H1 (cell line): ENCODE measurements around the gene CPZ. TPM values are rescaled to one million over a fixed set of nuclear protein-coding genes. Genes with fewer than 3 reads are reported as not detected.
A peak's percentile ranks its signal among the peaks of the same experiment; 100 is the strongest.

Source experiments
- CTCF ChIA-PET: fragments of 300-600 bp; sonication (Branson Sonifier 250); formaldehyde crosslinking; loops from one replicate; lab custom pipeline; 2021; ENCODE audit not compliant: partially characterized antibody; lab: Charles Lee
- POLR2A ChIA-PET: fragments of 300-600 bp; sonication (Branson Sonifier 250); formaldehyde crosslinking; loops from one replicate; lab custom pipeline; 2021; ENCODE audit warnings: inconsistent platforms; ENCODE audit not compliant: partially characterized antibody; lab: Charles Lee
- DNase-seq, 2 experiments: peaks; one replicate each; pipeline versions ENCODE4 v3.0.0 to v3.0.0-alpha.2; 2010 to 2022; ENCODE audit warnings: low spot score in 2 of 2, low read depth in 1 of 2, mixed read lengths in 1 of 2
- FAIRE-seq: peaks from 2 replicates; lab custom pipeline; 2011; peaks lifted over from hg19 to GRCh38; lab: Jason Lieb, UNC
- H2AFZ ChIP-seq: 2 replicates; pipeline ENCODE4 v1.8.1; 2012; ENCODE audit warnings: low read length, inconsistent platforms
- H2AK5ac ChIP-seq: 2 replicates; pipeline ENCODE4 v1.6.1; 2013; ENCODE audit warnings: low read depth, low read length
- H2BK120ac ChIP-seq: replicated peaks from 2 replicates; pipeline ENCODE3; 2013; ENCODE audit warnings: low read depth, low read length, inconsistent platforms
- H2BK12ac ChIP-seq: 2 replicates; pipeline ENCODE4 v1.6.1; 2013; ENCODE audit warnings: low read depth, low read length
- H2BK15ac ChIP-seq: 2 replicates; pipeline ENCODE4 v1.6.1; 2013; ENCODE audit warnings: low read length
- H2BK20ac ChIP-seq: 2 replicates; pipeline ENCODE4 v1.6.1; 2013; ENCODE audit warnings: low read length
- H2BK5ac ChIP-seq: 2 replicates; pipeline ENCODE4 v1.6.1; 2013; ENCODE audit warnings: low read depth, low read length
- H3K14ac ChIP-seq: 2 replicates; pipeline ENCODE4 v1.6.1; 2013; ENCODE audit warnings: inconsistent platforms; ENCODE audit not compliant: insufficient read length
- H3K18ac ChIP-seq: 2 replicates; pipeline ENCODE4 v1.6.1; 2013; ENCODE audit warnings: low read length; ENCODE audit errors: extremely low read depth
- H3K23ac ChIP-seq: 2 replicates; pipeline ENCODE4 v1.6.1; 2013; ENCODE audit warnings: inconsistent platforms; ENCODE audit not compliant: insufficient read length
- H3K23me2 ChIP-seq: 2 replicates; pipeline ENCODE4 v1.6.1; 2013; ENCODE audit warnings: low read depth, low read length
- H3K27ac ChIP-seq: 2 replicates; pipeline ENCODE4 v1.6.1; 2011; ENCODE audit warnings: low read depth, low read length, inconsistent platforms
- H3K27me3 ChIP-seq, 4 experiments: replicated peaks in 1 of 4; 1 replicate in 1 of 4; 2 replicates in 3 of 4; pipeline versions ENCODE4 v1.6.1 to v1.8.1; 2011 to 2013; ENCODE audit warnings: low read length in 3 of 4, mild to moderate bottlenecking in 3 of 4, inconsistent platforms in 2 of 4, mixed read lengths in 2 of 4, moderate library complexity in 1 of 4; ENCODE audit not compliant: control insufficient read depth in 3 of 4, insufficient read depth in 3 of 4; ENCODE audit errors: extremely low read depth in 1 of 4
- H3K36me3 ChIP-seq, 4 experiments: 2 replicates each; pipeline versions ENCODE4 v1.6.1 to v1.8.1; 2011 to 2013; ENCODE audit warnings: mild to moderate bottlenecking in 4 of 4, low read length in 3 of 4, moderate library complexity in 2 of 4, control low read depth in 1 of 4, inconsistent platforms in 1 of 4; ENCODE audit not compliant: insufficient read depth in 4 of 4, control insufficient read depth in 2 of 4
- H3K4ac ChIP-seq: replicated peaks from 2 replicates; pipeline ENCODE3; 2013; ENCODE audit warnings: low read length, low read depth, mixed read lengths, inconsistent platforms; ENCODE audit not compliant: insufficient read length
- H3K4me1 ChIP-seq, 4 experiments: replicated peaks in 1 of 4; 1 replicate in 1 of 4; 2 replicates in 3 of 4; pipeline versions ENCODE4 v1.6.1 to v1.8.1; 2011 to 2013; ENCODE audit warnings: low read length in 3 of 4, inconsistent platforms in 2 of 4, mixed read lengths in 1 of 4; ENCODE audit not compliant: insufficient read depth in 4 of 4, control insufficient read depth in 3 of 4
- H3K4me2 ChIP-seq, 2 experiments: 2 replicates each; pipeline versions ENCODE4 v1.6.1 to v1.8.1; 2011 to 2013; ENCODE audit warnings: low read depth in 2 of 2, low read length in 2 of 2, control low read depth in 1 of 2, inconsistent platforms in 1 of 2, mild to moderate bottlenecking in 1 of 2; ENCODE audit not compliant: insufficient read depth in 1 of 2
- H3K4me3 ChIP-seq, 4 experiments: fragments of 200-600, 300-600 bp in 1 of 4; sonication (generic), shearing (Covaris generic), sonication (Bioruptor Twin) in 1 of 4; 2 replicates each; pipeline versions ENCODE4 v1.5.1 to v1.8.1; 2011 to 2016; ENCODE audit warnings: low read length in 4 of 4, low read depth in 3 of 4, control low read depth in 2 of 4, inconsistent platforms in 2 of 4, mild to moderate bottlenecking in 2 of 4, mixed read lengths in 1 of 4, moderate library complexity in 1 of 4; ENCODE audit not compliant: insufficient read depth in 2 of 4; ENCODE audit errors: extremely low read depth in 1 of 4
- H3K56ac ChIP-seq: replicated peaks from 2 replicates; pipeline ENCODE3; 2013; ENCODE audit warnings: low read depth, mild to moderate bottlenecking, mixed read lengths, low read length, inconsistent platforms; ENCODE audit not compliant: insufficient read length
- H3K79me1 ChIP-seq: 2 replicates; pipeline ENCODE4 v1.6.1; 2013; ENCODE audit warnings: low read depth, low read length, control low read depth
- H3K79me2 ChIP-seq, 2 experiments: 2 replicates each; pipeline versions ENCODE4 v1.6.1 to v1.8.1; 2012 to 2013; ENCODE audit warnings: low read length in 2 of 2, mild to moderate bottlenecking in 2 of 2, inconsistent platforms in 1 of 2; ENCODE audit not compliant: insufficient read depth in 2 of 2, control insufficient read depth in 1 of 2
- H3K9ac ChIP-seq, 4 experiments: replicated peaks in 1 of 4; 1 replicate in 1 of 4; 2 replicates in 3 of 4; pipeline versions ENCODE4 v1.6.1 to v1.8.1; 2011 to 2013; ENCODE audit warnings: low read depth in 3 of 4, low read length in 3 of 4, control low read depth in 2 of 4, mild to moderate bottlenecking in 2 of 4, moderate library complexity in 2 of 4, inconsistent platforms in 1 of 4; ENCODE audit errors: extremely low read depth in 1 of 4
- H3K9me3 ChIP-seq, 2 experiments: 2 replicates each; pipeline versions ENCODE4 v1.6.1 to v1.8.1; 2012 to 2013; ENCODE audit warnings: mild to moderate bottlenecking in 2 of 2, moderate library complexity in 2 of 2, control low read depth in 1 of 2, inconsistent platforms in 1 of 2, low read depth in 1 of 2, low read length in 1 of 2, mixed read lengths in 1 of 2; ENCODE audit not compliant: insufficient read depth in 2 of 2
- H4K20me1 ChIP-seq, 2 experiments: replicated peaks in 1 of 2; 2 replicates each; pipeline versions ENCODE3 to v1.8.1; 2011 to 2013; ENCODE audit warnings: inconsistent platforms in 2 of 2, low read length in 2 of 2, mild to moderate bottlenecking in 1 of 2; ENCODE audit not compliant: insufficient read depth in 2 of 2, control insufficient read depth in 1 of 2
- H4K5ac ChIP-seq: 2 replicates; pipeline ENCODE4 v1.6.1; 2013; ENCODE audit warnings: low read length, low read depth, mixed read lengths, inconsistent platforms; ENCODE audit not compliant: insufficient read length
- H4K8ac ChIP-seq: 2 replicates; pipeline ENCODE4 v1.8.0; 2013; ENCODE audit warnings: mild to moderate bottlenecking, moderate library complexity, low read length, inconsistent platforms; ENCODE audit not compliant: insufficient read depth; ENCODE audit errors: extremely low read depth
- H4K91ac ChIP-seq: replicated peaks from 2 replicates; pipeline ENCODE3; 2013; ENCODE audit warnings: low read length, mixed read lengths, inconsistent platforms; ENCODE audit not compliant: insufficient read length
- EP300 ChIP-seq, 2 experiments: IDR thresholded peaks; 1 replicate in 1 of 2; 2 replicates in 1 of 2; pipeline ENCODE4 v1.6.1; 2011 to 2012; ENCODE audit warnings: low read depth in 2 of 2, low read length in 2 of 2, mild to moderate bottlenecking in 2 of 2, borderline replicate concordance in 1 of 2, inconsistent platforms in 1 of 2, moderate library complexity in 1 of 2
- RXRA ChIP-seq: IDR thresholded peaks from 2 replicates; pipeline ENCODE4 v1.6.1; 2011; ENCODE audit warnings: low read depth, mild to moderate bottlenecking, low read length, moderate library complexity; ENCODE audit not compliant: insufficient read depth
- SIRT6 ChIP-seq: IDR thresholded peaks from one replicate; pipeline ENCODE4 v1.7.1; 2012; ENCODE audit warnings: low read length, inconsistent platforms
- SP4 ChIP-seq: IDR thresholded peaks from 2 replicates; pipeline ENCODE4 v1.6.1; 2012; ENCODE audit warnings: low read length, inconsistent platforms
- TCF12 ChIP-seq: IDR thresholded peaks from 2 replicates; pipeline ENCODE4 v1.6.1; 2011; ENCODE audit warnings: low read depth, mild to moderate bottlenecking, low read length
- YY1 ChIP-seq: IDR thresholded peaks from 2 replicates; pipeline ENCODE4 v1.6.1; 2011; ENCODE audit warnings: low read depth, mild to moderate bottlenecking, low read length
- WGBS, 2 experiments: shearing (Covaris generic) in 1 of 2; methylation state at CpG; one replicate each; pipeline versions ENCODE4 v1.1.6 to v1.1.7; 2013 to 2015; ENCODE audit warnings: low lambda C conversion rate in 2 of 2, mixed read lengths in 2 of 2, inconsistent platforms in 1 of 2, low coverage in 1 of 2, missing lambda C conversion rate in 1 of 2; ENCODE audit not compliant: insufficient replicate concordance in 2 of 2, insufficient coverage in 1 of 2, insufficient read length in 1 of 2; ENCODE audit errors: extremely low coverage in 1 of 2, missing lambda C conversion rate in 1 of 2; 5-methylcytosine and 5-hydroxymethylcytosine counted together
- polyA plus RNA-seq, 7 experiments: library from polyadenylated mRNA; depleted of rRNA in 3 of 7; stranded (reverse) in 5 of 7; unstranded in 2 of 7; fragments of >200 nt in 5 of 7; fragments of 200-250 nt in 2 of 7; gene quantifications; 1 replicate in 5 of 7; 2 replicates in 1 of 7; 4 replicates in 1 of 7; pipeline versions ENCODE4 v1.2.1 to v1.2.3, GENCODE V29; 2011 to 2013; ENCODE audit warnings: missing spikeins in 2 of 7, mixed read lengths in 2 of 7
- total RNA-seq: library from RNA; stranded (reverse); fragmentation: NEBNext Ultra II Directional; extraction: Animal tissue kit (Norgen Biotek cat#: 25700); gene quantifications from 2 replicates; pipeline ENCODE4 v1.2.1, GENCODE V29; 2021

The CPZ gene
- total and polyA plus RNA-seq, 2 of the 8 experiments (the other 6 are each of a cell fraction or from before 2014, with no cell fraction given) = 28.8 to 40.7 TPM

DNA sequence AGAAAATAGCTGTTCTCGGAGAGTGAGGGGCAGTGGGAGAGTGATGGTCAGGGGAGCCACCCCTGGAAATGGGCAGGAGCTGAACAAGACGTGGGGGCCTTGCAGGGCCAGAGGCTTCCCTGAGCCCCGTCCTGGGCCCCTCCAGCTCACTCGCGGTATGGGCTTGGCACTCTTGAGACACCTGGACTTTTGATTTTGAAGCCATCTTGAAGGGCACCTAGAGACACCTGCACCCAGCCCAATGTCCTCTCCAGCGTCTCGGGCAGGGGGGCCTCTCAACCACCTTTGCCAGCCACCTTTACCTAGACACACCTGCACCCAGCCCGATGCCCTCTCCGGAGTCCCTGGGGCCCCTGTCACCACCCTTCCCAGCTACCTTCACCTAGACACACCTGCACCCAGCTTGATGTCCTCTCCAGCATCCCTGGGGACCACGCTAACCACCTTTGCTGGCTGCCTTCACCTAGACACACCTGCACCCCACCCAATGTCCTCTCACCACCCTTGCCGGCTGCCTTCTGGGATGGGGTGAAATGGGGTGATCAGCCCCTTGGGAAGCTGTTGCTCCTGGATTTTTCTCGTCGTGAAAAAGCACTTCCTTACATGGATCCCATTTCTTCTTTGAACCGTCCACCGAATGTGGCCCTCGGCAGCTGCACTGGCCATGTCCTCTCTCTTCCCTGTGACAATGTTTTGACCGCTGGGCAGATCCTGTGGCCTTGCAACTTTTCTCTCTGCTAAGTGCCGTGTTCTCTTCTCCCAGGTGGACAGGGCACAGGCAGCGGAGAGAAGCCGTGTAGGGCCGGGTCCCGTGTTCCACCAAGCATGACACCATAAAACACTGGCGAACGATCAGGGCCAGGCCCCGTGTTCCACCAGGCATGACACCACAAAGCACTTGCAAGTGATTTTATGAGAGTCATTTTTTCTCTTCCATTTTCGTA is 47.5 kb downstream of the CPZ start:
- no peak overlapping the region for H2BK12ac ChIP-seq
- DNase-seq (no peak), FAIRE-seq (no peak)
- H2AK5ac ChIP-seq = no peak overlapping the region
- H4K8ac ChIP-seq = 0 out of 2 replicates have a peak overlapping the region, but pooled peaks have one; percentile 9
- H2BK15ac ChIP-seq = no peak overlapping the region
- peaks cover 0 to 2% of the 10 kb centered on the region in 2 experiments for H4K20me1 ChIP-seq
- 95% methylated on average over 25 of the region's 26 CpGs; no CpG with 5 or more reads in 1 of the 2 experiments for WGBS, 2 experiments
- H3K9ac ChIP-seq = no peak overlapping the region
- H3K4me3 ChIP-seq = no peak overlapping the region
- 0 out of 7 replicates have a peak, but pooled peaks cover 0 to 3% (median 0%) of the 10 kb centered on the region in 4 experiments for H3K27me3 ChIP-seq
- no peaks in the 10 kb centered on the region for H3K79me2 ChIP-seq
- H3K18ac ChIP-seq = no peak overlapping the region
- H4K5ac ChIP-seq = no peak overlapping the region
- no peak overlapping the region for H2BK5ac ChIP-seq
- H3K36me3 ChIP-seq = no peaks in the 10 kb centered on the region
- H3K4me1 ChIP-seq = peaks cover 0 to 2% (median 0%) of the 10 kb centered on the region in 4 experiments; a peak in 3 of 7 replicates
- ChIA-PET POLR2A (no interaction called here), CTCF (interaction anchor here (1.0 to 1.2 kb wide), 2 partner anchors 41 to 209 kb away, joined by 3 to 4 read pairs; no protein-coding TSS in a partner anchor)
- H3K27ac ChIP-seq = no peak overlapping the region
- no peaks in the 10 kb centered on the region for H3K9me3 ChIP-seq
- H3K14ac ChIP-seq = no peak overlapping the region
- no peak overlapping the region for H2BK120ac ChIP-seq
- no peaks in the 10 kb centered on the region for H3K79me1 ChIP-seq
- no peak overlapping the region for H2BK20ac ChIP-seq
- no peak overlapping the region for H3K23ac ChIP-seq
- no peak overlapping the region for H3K4me2 ChIP-seq
- H3K56ac ChIP-seq = no peak overlapping the region
- no peak overlapping the region for H3K4ac ChIP-seq
- no peak overlapping the region for H4K91ac ChIP-seq
- H3K23me2 ChIP-seq = no peaks in the 10 kb centered on the region
- no peak overlapping the region for H2AFZ ChIP-seq
- TF ChIP-seq SP4 = no peak
- no peak for TF ChIP-seq EP300 (IDR thresholded peaks at IDR 0.05; ENCODE audit: borderline replicate concordance in 1 of 2, low read depth in 2 of 2, low read length in 2 of 2)
- TF ChIP-seq YY1 = no peak
- TF ChIP-seq SIRT6 = no peak
- no peak for TF ChIP-seq RXRA
- TF ChIP-seq TCF12 = no peak
